ENCODE measurements around the gene SBNO2. TPM values are rescaled to one million over a fixed set of nuclear protein-coding genes. Genes with fewer than 3 reads are reported as not detected.

Gene SBNO2
- total RNA-seq, 2 donors from 2014 or later, result 65.5 to 77.1 TPM

- intact Hi-C loops (cut with DNase I), result no loop called here
- peak within 1 kb of the TSS; percentile 99 for H3K4me3 ChIP-seq
- peak; percentile 98 for DNase-seq
- H3K9ac ChIP-seq (ENCODE audit: low read depth in 2 of 2, low read length in 2 of 2), result peak within 1 kb of the TSS; percentile 89 to 90
- H3K27me3 ChIP-seq, result no peaks in the 10 kb centered on the region
- no peaks in the 10 kb centered on the region for H3K9me3 ChIP-seq
- peak within 1 kb of the TSS; percentile 40 for H3K27ac ChIP-seq
- peaks cover 5% of the 10 kb centered on the region for H3K36me3 ChIP-seq
- peaks cover 17% of the 10 kb centered on the region for H3K4me1 ChIP-seq
- TF ChIP-seq CTCF (IDR thresholded peaks at IDR 0.05), result no peak
Observed at GRCh38 chr19:1094978-1095701, 78.9 kb downstream of the SBNO2 start, which contains the start of gene POLR2E. Gene POLR2E, minus strand, starts transcription at chr19:1095375. Its CDS starts 60 bp downstream, at chr19:1095315.

GRCh38 chr19:1094655-1094977, 79.5 kb downstream of the SBNO2 start:
- H3K4me1 ChIP-seq, result peaks cover 17% of the 10 kb centered on the region
- H3K9me3 ChIP-seq, result no peaks in the 10 kb centered on the region
- no peak for DNase-seq
- intact Hi-C loops (cut with DNase I), result no loop called here
- peak overlapping the region; percentile 99 for H3K4me3 ChIP-seq
- peak overlapping the region; percentile 89 to 90 for H3K9ac ChIP-seq (ENCODE audit: low read depth in 2 of 2, low read length in 2 of 2)
- H3K27me3 ChIP-seq, result no peaks in the 10 kb centered on the region
- no peak for TF ChIP-seq CTCF (IDR thresholded peaks at IDR 0.05)
- peak overlapping the region; percentile 40 for H3K27ac ChIP-seq
- peaks cover 5% of the 10 kb centered on the region for H3K36me3 ChIP-seq

GRCh38 chr19:1093811-1094553, 80.1 kb downstream of the SBNO2 start:
- H3K4me1 ChIP-seq, result peaks cover 17% of the 10 kb centered on the region
- DNase-seq, result no peak
- no peaks in the 10 kb centered on the region for H3K9me3 ChIP-seq
- intact Hi-C loops (cut with DNase I), result no loop called here
- H3K36me3 ChIP-seq, result peaks cover 5% of the 10 kb centered on the region
- H3K9ac ChIP-seq (ENCODE audit: low read depth in 2 of 2, low read length in 2 of 2), result peak overlapping the region; percentile 56 to 89
- H3K4me3 ChIP-seq, result peak overlapping the region; percentile 99
- H3K27me3 ChIP-seq, result no peaks in the 10 kb centered on the region
- no peak overlapping the region for H3K27ac ChIP-seq
- TF ChIP-seq CTCF (IDR thresholded peaks at IDR 0.05), result no peak

- Histone ChIP-seq H3K9ac (ENCODE audit: low read depth in 2 of 2, low read length in 2 of 2) (no peak overlapping the region), H3K4me1 (peaks cover 17% of the 10 kb centered on the region), H3K9me3 (no peaks in the 10 kb centered on the region), H3K27ac (no peak overlapping the region), H3K4me3 (no peak overlapping the region), H3K36me3 (peaks cover 5% of the 10 kb centered on the region), H3K27me3 (no peaks in the 10 kb centered on the region)
- no peak for TF ChIP-seq CTCF (IDR thresholded peaks at IDR 0.05)
- DNase-seq, result no peak
- intact Hi-C loops (cut with DNase I), result no loop called here
Observed at GRCh38 chr19:1093330-1093729, 80.7 kb downstream of the SBNO2 start.

- H3K9ac ChIP-seq (ENCODE audit: low read depth in 2 of 2, low read length in 2 of 2), result no peak overlapping the region
- DNase-seq, result no peak
- no peaks in the 10 kb centered on the region for H3K27me3 ChIP-seq
- H3K9me3 ChIP-seq, result no peaks in the 10 kb centered on the region
- H3K4me1 ChIP-seq, result peaks cover 13% of the 10 kb centered on the region
- TF ChIP-seq CTCF (IDR thresholded peaks at IDR 0.05), result no peak
- peaks cover 5% of the 10 kb centered on the region for H3K36me3 ChIP-seq
- H3K4me3 ChIP-seq, result no peak overlapping the region
- intact Hi-C loops (cut with DNase I), result no loop called here
- no peak overlapping the region for H3K27ac ChIP-seq
Observed at GRCh38 chr19:1091544-1092175, 82.4 kb downstream of the SBNO2 start.

Data from colonic mucosa (tissue), 4 donors.